Activated CD4-positive, CD25-positive, alpha-beta regulatory T cell treated with anti-CD3 and anti-CD28 coated beads, Interleukin-2, amount 50 U/mL, for 16 hours (primary cell): ENCODE results near the gene CRYAB.

ENCODE experiments used
- DNase-seq: peaks from one replicate; pipeline ENCODE4 v3.0.0-alpha.2; 2020; ENCODE audit warnings: low read depth, low spot score

The CRYAB gene

DNA sequence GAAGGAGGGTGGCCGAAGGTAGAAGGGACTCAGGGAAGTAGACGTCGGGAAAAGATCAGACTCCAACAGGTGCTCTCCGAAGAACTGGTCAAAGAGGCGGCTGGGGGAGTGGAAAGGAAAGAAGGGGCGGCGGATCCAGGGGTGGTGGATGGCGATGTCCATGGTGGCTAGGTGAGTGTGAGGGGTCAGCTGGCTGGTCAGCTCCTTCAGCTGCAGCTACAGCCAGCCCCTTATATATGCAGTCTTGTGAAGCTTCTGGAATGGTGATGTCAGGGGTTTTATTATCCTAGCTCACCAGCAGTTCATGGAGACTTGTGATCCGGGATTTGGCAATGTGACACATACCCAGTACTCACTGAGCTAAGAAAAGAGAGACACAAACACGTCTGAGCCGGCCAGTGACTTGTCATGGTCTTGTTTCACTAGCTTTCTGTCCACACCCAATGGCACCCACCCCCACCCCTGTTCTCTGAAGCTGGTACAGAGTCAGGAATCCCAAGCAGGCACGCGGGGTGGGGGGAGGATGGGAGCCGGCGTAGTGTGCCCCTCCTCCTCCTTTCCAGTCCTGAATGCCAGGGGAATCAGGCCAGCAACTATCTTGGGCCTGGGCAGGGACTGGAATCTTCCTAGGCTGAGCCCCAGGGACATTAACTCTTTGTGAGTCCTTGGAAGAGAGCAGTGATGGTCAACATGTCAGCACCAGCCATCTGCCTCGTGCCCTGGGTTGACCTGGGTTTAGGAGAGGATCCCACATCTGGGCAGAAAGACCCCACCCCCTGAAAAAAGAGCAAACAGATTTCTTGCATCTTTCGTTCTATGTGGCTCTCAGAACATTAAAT is at the start of gene CRYAB:
Gene CRYAB (minus strand): TSS at position 208 of the 839 bp plus-strand sequence. CDS start 46 bp downstream, at position 162.
- no peak for DNase-seq

GRCh38 chr11:111960916-111961315 is 49.3 kb upstream of the CRYAB start:
- DNase-seq = no peak

GRCh38 chr11:111957663-111958444 is 46.3 kb upstream of the CRYAB start:
- DNase-seq = no peak

DNA sequence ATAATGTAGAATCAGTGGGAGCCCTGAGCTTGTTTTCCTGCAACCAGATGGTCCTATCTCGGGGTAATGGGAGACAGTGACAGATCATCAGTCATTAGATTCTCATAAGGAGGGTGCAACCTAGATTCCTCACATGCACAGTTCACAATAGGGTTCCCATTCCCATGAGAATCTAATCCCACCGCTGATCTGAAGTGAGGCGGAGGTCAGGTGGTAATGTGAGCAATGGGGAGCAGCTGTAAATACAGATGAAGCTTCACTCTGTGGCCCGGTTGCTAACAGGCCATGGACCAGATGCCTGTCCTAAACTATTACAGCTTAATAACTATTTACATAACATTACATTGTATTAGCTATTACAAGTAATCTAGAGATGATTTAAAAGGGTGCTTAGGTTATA is 42.6 kb upstream of the CRYAB start:
- no peak for DNase-seq

GRCh38 chr11:111951565-111951964 is 40.0 kb upstream of the CRYAB start:
- no peak for DNase-seq

DNA sequence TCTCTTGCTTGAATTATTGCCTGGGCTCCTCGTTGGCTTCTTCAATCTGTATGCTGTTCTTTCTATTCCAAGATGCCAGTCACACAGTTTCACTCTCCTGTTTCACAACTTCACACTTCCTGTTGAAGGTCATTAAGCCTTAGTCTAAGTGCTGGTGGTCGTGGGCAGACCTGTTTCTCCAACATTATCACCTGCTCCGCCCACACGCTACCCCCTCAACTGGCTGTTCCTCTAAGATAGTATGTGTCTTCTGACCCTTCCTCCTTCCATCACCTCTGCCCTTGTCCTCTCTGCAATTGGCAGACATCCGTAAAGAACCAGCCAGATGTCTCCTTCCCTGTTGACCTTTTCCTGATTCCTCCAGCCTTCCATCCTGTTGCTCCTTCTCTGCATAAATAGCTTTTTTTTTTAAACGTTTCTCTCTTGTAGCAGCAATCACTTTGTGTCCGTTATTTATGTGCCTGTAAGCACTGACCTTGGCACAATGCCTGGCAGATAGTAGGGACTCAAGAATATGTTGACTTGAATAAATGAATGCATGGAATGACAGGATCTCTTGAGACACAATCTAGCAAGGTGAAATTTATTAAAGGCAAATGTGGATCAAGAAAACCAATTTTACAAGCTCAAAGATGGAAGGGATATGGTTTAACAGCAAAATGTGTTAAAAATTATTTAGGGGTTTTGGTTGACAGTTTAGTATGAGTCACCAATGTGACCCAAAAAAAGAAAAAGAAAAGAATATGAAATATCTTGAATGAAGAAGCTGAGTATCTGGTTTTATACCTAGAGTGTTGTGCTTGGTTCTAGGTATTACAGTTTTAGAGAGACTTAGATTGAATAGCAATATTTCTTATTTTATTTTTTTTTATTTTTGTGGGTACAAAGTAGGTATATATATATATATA is 38.2 kb upstream of the CRYAB start:
- DNase-seq = no peak

DNA sequence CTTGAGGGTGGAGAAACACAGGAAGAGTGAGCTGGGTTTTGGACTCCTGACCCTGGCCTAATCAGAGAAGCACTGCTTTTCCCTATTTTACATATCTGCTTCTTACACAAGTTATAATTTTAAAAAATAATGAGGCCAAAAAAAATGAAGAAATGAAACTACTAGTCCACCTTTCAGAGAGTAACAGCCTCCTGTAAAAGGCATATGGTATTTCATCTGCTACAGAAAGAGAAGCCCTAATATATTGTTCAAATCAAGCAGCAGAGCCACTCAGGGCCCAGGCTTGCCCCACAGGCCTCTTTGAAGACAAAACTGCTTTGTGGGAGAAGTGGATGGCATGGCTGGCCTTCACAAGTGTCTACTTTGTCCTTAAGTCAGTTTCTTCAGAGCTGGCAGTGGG is 35.6 kb upstream of the CRYAB start:
- no peak for DNase-seq

DNA sequence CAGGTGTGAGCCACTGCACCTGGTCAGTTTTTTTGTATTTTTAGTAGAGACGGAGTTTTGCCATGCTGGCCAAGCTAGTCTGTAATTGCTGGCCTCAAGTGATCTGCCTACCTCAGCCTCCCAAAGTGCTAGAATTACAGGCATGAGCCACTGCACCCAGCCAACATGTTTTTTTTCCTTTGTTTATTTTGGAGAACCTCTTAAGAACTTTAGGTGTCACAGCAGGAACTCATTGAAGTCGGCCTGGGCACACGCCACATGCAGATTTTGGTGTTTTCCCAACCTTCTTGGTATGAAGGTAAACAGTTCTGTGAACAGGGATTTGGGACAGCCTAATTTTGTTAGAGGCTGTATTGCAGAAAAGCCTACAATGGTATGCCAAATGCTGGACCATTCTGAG is 34.9 kb upstream of the CRYAB start:
- DNase-seq = no peak

DNA sequence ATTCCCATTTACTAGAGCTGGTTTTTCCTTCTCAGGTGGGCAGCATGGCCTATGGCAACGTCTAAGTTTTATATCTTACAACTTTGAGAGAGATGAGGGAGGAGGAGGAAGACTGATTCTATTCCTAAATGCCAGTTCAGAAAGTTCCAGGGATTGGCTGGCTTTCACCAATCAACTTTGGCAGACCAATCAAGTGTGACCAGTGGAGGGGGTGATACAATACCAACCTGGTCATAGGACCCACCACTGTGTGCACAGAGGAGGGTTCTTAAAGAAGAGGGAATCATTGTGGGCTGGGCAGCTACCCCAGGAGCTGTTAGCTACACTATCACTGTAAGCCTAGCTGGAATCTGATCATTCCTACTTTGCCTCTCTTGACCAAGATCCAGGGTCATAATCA is 33.6 kb upstream of the CRYAB start:
- DNase-seq = no peak

GRCh38 chr11:111944651-111945051 is 33.1 kb upstream of the CRYAB start:
- no peak for DNase-seq

- no peak for DNase-seq
Measured at GRCh38 chr11:111944139-111944538, 32.6 kb upstream of the CRYAB start.

GRCh38 chr11:111942829-111943228 is 31.3 kb upstream of the CRYAB start:
- no peak for DNase-seq

- no peak for DNase-seq
Measured at GRCh38 chr11:111941963-111942362, 30.4 kb upstream of the CRYAB start.

- no peak for DNase-seq
Measured at GRCh38 chr11:111939836-111940604, 28.4 kb upstream of the CRYAB start.

GRCh38 chr11:111938687-111939160 is 27.2 kb upstream of the CRYAB start:
- no peak for DNase-seq

GRCh38 chr11:111937844-111938243 is 26.3 kb upstream of the CRYAB start:
- DNase-seq = no peak

DNA sequence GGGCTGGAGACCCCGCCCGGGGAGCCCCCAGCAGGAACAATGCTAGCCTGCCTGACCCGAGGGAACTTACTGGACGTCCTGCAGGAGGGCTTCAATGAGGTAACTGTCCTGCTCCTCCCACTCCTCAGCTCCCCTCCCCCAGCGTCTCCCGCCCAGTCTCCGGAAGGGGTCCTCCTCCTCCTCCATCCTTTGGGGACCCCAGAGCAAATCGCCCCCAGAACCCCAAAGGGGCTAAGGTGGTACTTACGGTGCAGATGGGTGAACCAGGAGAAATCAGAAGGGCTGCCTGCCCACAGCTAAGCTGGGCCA is 25.8 kb upstream of the CRYAB start:
- no peak for DNase-seq

DNA sequence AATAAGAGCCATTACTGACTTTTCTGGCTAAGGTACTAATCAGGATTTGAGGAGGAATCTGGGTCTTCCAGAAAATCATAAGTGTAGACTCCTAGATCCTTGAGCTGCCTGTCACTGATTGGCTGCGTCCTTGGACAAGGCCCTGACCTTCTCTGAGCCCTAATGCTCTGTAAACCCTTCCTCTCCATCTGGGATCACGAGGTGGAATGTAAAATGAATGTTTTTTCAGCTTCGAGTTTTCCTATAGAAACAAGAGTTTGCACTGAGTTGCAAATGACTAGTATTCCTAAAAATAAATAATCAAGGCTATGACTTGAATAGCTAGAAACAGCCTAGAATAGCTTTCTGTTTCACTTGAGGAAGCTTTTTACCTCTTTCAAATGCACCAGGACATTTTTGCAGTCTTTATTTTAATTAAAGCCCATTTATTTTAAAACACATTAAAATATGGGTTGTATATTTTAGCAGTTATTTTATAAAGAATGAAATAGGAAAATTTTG is 24.5 kb upstream of the CRYAB start:
- no peak for DNase-seq

- DNase-seq = no peak
Measured at GRCh38 chr11:111935317-111936039, 23.9 kb upstream of the CRYAB start.

DNA sequence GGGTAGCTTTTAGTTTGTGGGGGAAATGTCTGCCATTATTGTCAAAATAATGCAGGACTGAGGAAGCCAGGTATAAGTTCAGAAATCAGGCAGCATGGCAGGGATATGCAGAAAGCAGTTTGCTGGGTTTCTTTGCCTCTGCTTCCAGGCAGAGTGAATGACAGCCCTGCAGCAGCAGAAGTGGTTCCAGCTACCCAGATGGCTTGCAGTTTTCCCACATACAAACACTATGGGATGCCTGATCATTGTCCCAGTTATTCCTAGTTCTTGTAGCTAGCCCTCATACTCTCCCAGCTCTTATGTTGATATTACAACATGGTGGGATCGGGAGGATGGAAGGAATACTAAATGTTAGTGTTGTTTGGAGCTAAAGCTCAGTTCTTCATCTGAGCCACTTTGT is 22.7 kb upstream of the CRYAB start:
- DNase-seq = no peak
